ENCODE results near the gene KANSL1. TPM values are rescaled to one million over a fixed set of nuclear protein-coding genes. Genes with fewer than 3 reads are reported as not detected.
"Not testable (repeated sequence)": the region's sequence is repeated elsewhere in the genome, so short reads cannot be mapped to it uniquely, and the experiment has no call there.

KANSL1 gene
- total RNA-seq, 4 donors from 2014 or later: 53.8 to 107 (median 60.6) TPM

GRCh38 chr17:46025060-46025459, 168.2 kb downstream of the KANSL1 start:
- no peak for TF ChIP-seq POLR2A (IDR thresholded peaks at IDR 0.05)
- no peak for TF ChIP-seq CTCF (IDR thresholded peaks at IDR 0.05)
- 87 to 88% methylated on average over 10 of the region's 10 CpGs for WGBS, 2 donors
- intact Hi-C loops (cut with DNase I; ENCODE audit: low total_unique reads): no loop called here
- no peak for DNase-seq (ENCODE audit: low spot score in 2 of 2)
- no peak overlapping the region for H3K4me3 ChIP-seq (ENCODE audit: low read depth, poor library complexity, severe bottlenecking)

- peak in 1 of 2 donors; percentile 80 for DNase-seq (ENCODE audit: low spot score in 2 of 2)
- no peak for TF ChIP-seq CTCF (IDR thresholded peaks at IDR 0.05)
- TF ChIP-seq POLR2A (IDR thresholded peaks at IDR 0.05): no peak
- no peak overlapping the region for H3K4me3 ChIP-seq (ENCODE audit: low read depth, poor library complexity, severe bottlenecking)
- WGBS, 2 donors: 75 to 81% methylated on average over 14 of the region's 14 CpGs
- intact Hi-C loops (cut with DNase I; ENCODE audit: low total_unique reads): no loop called here
Observed at GRCh38 chr17:46024590-46024989, 168.6 kb downstream of the KANSL1 start.

DNA sequence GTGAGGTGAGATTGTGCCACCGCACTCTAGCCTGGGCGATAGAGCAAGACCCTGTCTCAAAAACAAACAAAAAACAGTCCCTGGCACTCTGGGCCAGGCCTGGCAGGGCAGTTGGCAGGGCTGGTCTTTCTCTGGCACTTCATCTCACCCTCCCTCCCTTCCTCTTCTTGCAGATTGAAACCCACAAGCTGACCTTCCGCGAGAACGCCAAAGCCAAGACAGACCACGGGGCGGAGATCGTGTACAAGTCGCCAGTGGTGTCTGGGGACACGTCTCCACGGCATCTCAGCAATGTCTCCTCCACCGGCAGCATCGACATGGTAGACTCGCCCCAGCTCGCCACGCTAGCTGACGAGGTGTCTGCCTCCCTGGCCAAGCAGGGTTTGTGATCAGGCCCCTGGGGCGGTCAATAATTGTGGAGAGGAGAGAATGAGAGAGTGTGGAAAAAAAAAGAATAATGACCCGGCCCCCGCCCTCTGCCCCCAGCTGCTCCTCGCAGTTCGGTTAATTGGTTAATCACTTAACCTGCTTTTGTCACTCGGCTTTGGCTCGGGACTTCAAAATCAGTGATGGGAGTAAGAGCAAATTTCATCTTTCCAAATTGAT, 169.3 kb downstream of the KANSL1 start:
- intact Hi-C loops (cut with DNase I; ENCODE audit: low total_unique reads): no loop called here
- peak in 1 of 2 donors; percentile 75 for DNase-seq (ENCODE audit: low spot score in 2 of 2)
- 71 to 75% methylated on average over 24 of the region's 24 CpGs for WGBS, 2 donors
- H3K4me3 ChIP-seq (ENCODE audit: low read depth, poor library complexity, severe bottlenecking): no peak overlapping the region
- TF ChIP-seq POLR2A (IDR thresholded peaks at IDR 0.05) (no peak), CTCF (IDR thresholded peaks at IDR 0.05) (no peak)

DNA sequence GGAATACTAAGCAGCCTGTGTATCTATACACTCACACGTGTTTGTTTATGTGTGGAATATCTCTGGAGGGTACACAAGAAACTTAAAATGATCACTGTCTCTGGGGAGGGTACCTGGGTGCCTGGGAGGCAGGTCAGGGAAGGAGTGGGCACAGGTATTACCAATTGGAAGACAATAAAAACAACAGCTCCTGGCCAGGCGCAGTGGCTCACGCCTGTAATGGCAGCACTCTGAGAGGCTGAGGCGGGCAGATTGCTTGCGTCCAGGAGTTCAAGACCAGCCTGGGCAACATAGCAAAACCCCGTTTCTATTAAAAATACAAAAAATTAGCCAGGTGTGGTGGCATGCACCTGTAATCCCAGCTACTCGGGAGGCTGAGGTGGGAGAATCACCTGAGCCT, 169.9 kb downstream of the KANSL1 start:
- 90 to 94% methylated on average over 7 of the region's 7 CpGs for WGBS, 2 donors
- DNase-seq (ENCODE audit: low spot score in 2 of 2); intact Hi-C loops (cut with DNase I; ENCODE audit: low total_unique reads); H3K4me3 ChIP-seq (ENCODE audit: low read depth, poor library complexity, severe bottlenecking): not testable (repeated sequence)

DNA sequence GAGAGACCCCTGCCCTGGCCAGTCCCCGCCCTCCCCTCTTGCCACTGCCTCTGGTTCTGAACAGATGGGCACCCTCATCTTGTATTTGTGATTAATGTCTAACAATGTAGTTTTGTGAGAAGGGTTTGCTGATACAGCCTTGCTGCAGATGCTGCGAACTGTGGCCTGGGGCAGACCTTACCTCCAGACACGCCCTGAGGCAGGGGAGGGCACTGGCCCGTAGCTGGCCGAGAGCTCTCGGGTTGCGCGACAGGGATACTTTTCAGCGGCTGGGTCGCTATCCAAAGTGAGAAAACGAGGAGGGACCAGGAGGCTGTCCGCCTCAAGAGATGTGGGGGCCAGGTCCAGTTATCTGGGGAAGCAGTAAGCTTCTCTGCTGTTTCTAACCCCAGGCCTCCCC, 172.2 kb downstream of the KANSL1 start:
- no peak overlapping the region for H3K4me3 ChIP-seq (ENCODE audit: low read depth, poor library complexity, severe bottlenecking)
- DNase-seq (ENCODE audit: low spot score in 2 of 2): peak in 1 of 2 donors; percentile 74
- TF ChIP-seq POLR2A (IDR thresholded peaks at IDR 0.05): no peak
- no peak for TF ChIP-seq CTCF (IDR thresholded peaks at IDR 0.05)
- intact Hi-C loops (cut with DNase I; ENCODE audit: low total_unique reads): no loop called here
- 84 to 95% methylated on average over 12 of the region's 12 CpGs for WGBS, 2 donors

GRCh38 chr17:46020023-46020761, 173.0 kb downstream of the KANSL1 start:
- H3K4me3 ChIP-seq (ENCODE audit: low read depth, poor library complexity, severe bottlenecking): no peak overlapping the region
- TF ChIP-seq POLR2A (IDR thresholded peaks at IDR 0.05) (no peak), CTCF (IDR thresholded peaks at IDR 0.05) (no peak)
- intact Hi-C loops (cut with DNase I; ENCODE audit: low total_unique reads): no loop called here
- 49 to 59% methylated on average over 11 to 14 of the region's 14 CpGs for WGBS, 2 donors
- peak in 1 of 2 donors; percentile 84 for DNase-seq (ENCODE audit: low spot score in 2 of 2)

DNA sequence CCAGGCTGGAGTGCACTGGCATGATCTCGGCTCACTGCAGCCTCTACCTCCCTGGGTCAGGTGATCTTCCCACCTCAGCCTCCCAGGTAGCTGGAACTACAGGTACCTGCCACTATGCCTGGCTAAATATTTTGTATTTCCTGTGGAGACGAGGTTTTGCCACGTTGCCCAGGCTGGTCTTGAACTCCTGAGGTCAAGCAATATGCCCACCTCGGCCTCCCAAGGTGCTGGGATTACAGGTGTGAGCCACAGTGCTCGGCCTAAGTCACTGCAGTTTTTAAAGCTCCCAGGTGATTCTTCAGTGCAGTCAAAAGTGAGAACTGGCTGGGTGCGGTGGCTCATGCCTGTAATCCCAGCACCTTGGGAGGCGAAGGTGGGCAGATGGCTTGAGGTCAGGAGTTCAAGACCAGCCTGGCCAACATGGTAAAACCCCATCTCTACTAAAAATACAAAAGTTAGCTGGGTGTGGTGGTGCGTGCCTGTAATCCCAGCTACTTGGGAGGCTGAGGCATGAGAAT, 173.8 kb downstream of the KANSL1 start:
- WGBS, 2 donors: 86 to 88% methylated on average over 8 of the region's 8 CpGs
- H3K4me3 ChIP-seq (ENCODE audit: low read depth, poor library complexity, severe bottlenecking); DNase-seq (ENCODE audit: low spot score in 2 of 2); intact Hi-C loops (cut with DNase I; ENCODE audit: low total_unique reads): not testable (repeated sequence)
